Ovary (tissue), 9 donors: ENCODE results near the gene CBX6. TPM values are rescaled to one million over a fixed set of nuclear protein-coding genes. Genes with fewer than 3 reads are reported as not detected.

Source experiments
- DNase-seq, 5 donors: peaks; one replicate each; pipeline ENCODE4 v3.0.0-alpha.2; 2019 to 2020
- H3K27ac ChIP-seq, 2 donors: fragments of 200-600 bp; one replicate each; pipeline versions ENCODE4 v1.5.1 to v1.8.0; 2019 to 2022
- H3K27me3 ChIP-seq: fragments of 200-600 bp; one replicate; pipeline ENCODE4 v1.8.0; 2022
- H3K36me3 ChIP-seq: fragments of 200-600 bp; sonication (generic); one replicate; pipeline ENCODE4 v1.5.1; 2019
- H3K4me1 ChIP-seq: one replicate; pipeline ENCODE4 v1.8.1; 2013; ENCODE audit warnings: mild to moderate bottlenecking, moderate library complexity; ENCODE audit not compliant: insufficient read depth
- H3K4me3 ChIP-seq: fragments of 200-600 bp; sonication (generic); one replicate; pipeline ENCODE4 v1.5.1; 2017
- H3K9me3 ChIP-seq, 2 donors: fragments of 200-600 bp in 1 of 2; sonication (generic) in 1 of 2; one replicate each; pipeline versions ENCODE4 v1.5.1 to v1.8.1; 2013 to 2019; ENCODE audit warnings: mild to moderate bottlenecking in 1 of 2, moderate library complexity in 1 of 2
- CTCF ChIP-seq, 3 donors: fragments of 450-650 bp in 2 of 3; fragments of 200-600 bp in 1 of 3; IDR thresholded peaks; one replicate each; pipeline versions ENCODE4 v1.5.1 to v1.8.0; 2016 to 2022; ENCODE audit warnings: antibody characterized with exemption in 3 of 3, mild to moderate bottlenecking in 1 of 3
- EP300 ChIP-seq: sonication (generic); formaldehyde crosslinking; IDR thresholded peaks from one replicate; pipeline ENCODE4 v1.6.1; 2017; ENCODE audit warnings: antibody characterized with exemption
- POLR2A ChIP-seq: fragments of 450-650 bp; IDR thresholded peaks from one replicate; pipeline ENCODE4 v1.6.1; 2017; ENCODE audit warnings: antibody characterized with exemption, mild to moderate bottlenecking, moderate library complexity
- WGBS, 3 donors: extraction: QIAGEN DNeasy Blood & Tissue Kit in 1 of 3; methylation state at CpG; one replicate each; pipeline versions ENCODE4 v1.1.5 to v1.1.7; 2013 to 2017; 5-methylcytosine and 5-hydroxymethylcytosine counted together
- intact Hi-C, 4 donors: fragments of 100-400 bp; cut with DNase I; formaldehyde crosslinking; loops; one replicate each; pipeline versions ENCODE4 v1.11.0 to v1.15.1; 2022 to 2023
- polyA plus RNA-seq, 2 donors: library from polyadenylated mRNA; stranded (reverse); fragments of 200-250 nt in 1 of 2; fragments of 350-450 nt in 1 of 2; fragmentation: Illumina TruSeq in 1 of 2; extraction: RNeasy Lipid Tissue Mini Kit (QIAGEN cat#74804) in 1 of 2; gene quantifications; one replicate each; pipeline ENCODE4 v1.2.3, GENCODE V29; 2013 to 2014
- total RNA-seq, 7 donors: library from RNA; depleted of rRNA in 2 of 7; stranded (reverse); fragments of >200 nt in 2 of 7; fragmentation: NEBNext Ultra II Directional in 3 of 7; extraction: Animal tissue kit (Norgen Biotek cat#: 25700) in 3 of 7; gene quantifications; one replicate each; pipeline versions ENCODE4 v1.1.0 to v1.2.4, GENCODE V29; 2016 to 2023
- donor health status: DM: no; HTN: no; CAD: no; lungs with moderate emphysema.
- donor health status: DM: no; HTN: no; CAD: no.
- donor health status: Bipolar disorder and iron deficiency.
- donor health status: DM: yes; HTN: yes; CAD: no.
- donor health status: DM: no; HTN: no; CAD: no.
- donor health status: DM: yes; HTN: yes; CAD: no.

Gene CBX6
- total and polyA plus RNA-seq, 9 donors, result 22.6 to 175 (median 115) TPM

GRCh38 chr22:38828616-38829205 lies 43.3 kb downstream of the CBX6 start:
- WGBS, 3 donors, result 74 to 84% (median 82%) methylated on average over 10 of the region's 10 CpGs
- H3K9me3 ChIP-seq, result no peaks in the 10 kb centered on the region
- TF ChIP-seq CTCF (IDR thresholded peaks at IDR 0.05) (no peak), EP300 (no peak), POLR2A (no peak)
- no peaks in the 10 kb centered on the region for H3K36me3 ChIP-seq
- H3K4me3 ChIP-seq, result no peak overlapping the region
- no peak for DNase-seq
- H3K27ac ChIP-seq, result no peak overlapping the region
- H3K27me3 ChIP-seq, result no peaks in the 10 kb centered on the region
- intact Hi-C loops, result no loop called here
- no peaks in the 10 kb centered on the region for H3K4me1 ChIP-seq

DNA sequence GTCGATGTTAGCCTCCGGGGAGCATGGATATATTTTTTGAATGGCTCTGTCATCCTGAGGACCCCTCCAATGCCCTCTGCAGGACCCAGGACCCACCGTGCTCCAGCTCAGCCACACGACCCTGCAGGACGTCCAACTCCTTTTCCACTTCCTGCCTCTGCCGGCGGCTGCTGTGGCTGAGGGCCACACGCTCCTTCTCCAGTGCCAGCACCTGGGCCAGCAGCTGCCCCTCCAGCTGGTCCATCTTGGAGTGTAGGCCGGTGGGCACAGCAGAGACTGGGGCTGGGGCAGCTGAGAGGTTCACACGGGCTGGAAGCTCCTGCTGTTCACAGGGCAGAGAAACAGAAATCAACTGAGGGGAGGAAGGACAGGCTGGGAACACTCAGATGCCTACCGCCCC lies 43.8 kb downstream of the CBX6 start:
- TF ChIP-seq CTCF (IDR thresholded peaks at IDR 0.05), result no peak
- TF ChIP-seq EP300, result no peak
- TF ChIP-seq POLR2A, result no peak
- H3K27me3 ChIP-seq, result no peaks in the 10 kb centered on the region
- no peak overlapping the region for H3K27ac ChIP-seq
- no peaks in the 10 kb centered on the region for H3K4me1 ChIP-seq
- intact Hi-C loops, result no loop called here
- DNase-seq, result no peak
- H3K36me3 ChIP-seq, result no peaks in the 10 kb centered on the region
- no peaks in the 10 kb centered on the region for H3K9me3 ChIP-seq
- 64 to 67% (median 66%) methylated on average over 10 to 11 of the region's 11 CpGs for WGBS, 3 donors
- no peak overlapping the region for H3K4me3 ChIP-seq

- no peak for DNase-seq
- intact Hi-C loops, result no loop called here
- Histone ChIP-seq H3K27me3 (no peaks in the 10 kb centered on the region), H3K36me3 (no peaks in the 10 kb centered on the region), H3K9me3 (no peaks in the 10 kb centered on the region), H3K4me3 (no peak overlapping the region), H3K27ac (no peak overlapping the region), H3K4me1 (no peaks in the 10 kb centered on the region)
- no peak for TF ChIP-seq CTCF (IDR thresholded peaks at IDR 0.05)
- TF ChIP-seq POLR2A, result no peak
Measured at GRCh38 chr22:38827510-38827909, 44.5 kb downstream of the CBX6 start.

DNA sequence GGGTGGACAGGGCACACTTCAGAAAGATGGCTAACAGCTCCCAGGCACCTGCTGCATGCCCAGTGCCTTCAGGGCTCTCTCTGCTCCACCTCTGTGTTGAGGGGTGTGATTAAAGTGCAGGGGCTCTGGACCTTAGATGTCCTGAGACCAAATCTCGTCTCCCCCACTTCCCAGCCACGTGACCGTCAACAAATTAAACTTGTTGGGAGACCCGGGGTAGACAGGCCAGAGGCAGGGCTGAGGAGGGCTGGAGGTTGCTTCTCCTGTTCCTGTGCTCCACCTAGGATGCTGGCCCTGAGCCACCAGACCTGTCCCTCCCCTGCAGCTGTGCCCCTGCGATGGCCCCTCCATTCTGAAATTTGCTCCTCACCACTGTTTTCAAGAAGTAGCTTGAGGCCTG lies 45.2 kb downstream of the CBX6 start:
- no peaks in the 10 kb centered on the region for H3K9me3 ChIP-seq
- WGBS, 3 donors, result 70 to 81% (median 80%) methylated on average over 5 of the region's 5 CpGs
- H3K27ac ChIP-seq, result no peak overlapping the region
- H3K36me3 ChIP-seq, result no peaks in the 10 kb centered on the region
- no peaks in the 10 kb centered on the region for H3K4me1 ChIP-seq
- no peak overlapping the region for H3K4me3 ChIP-seq
- TF ChIP-seq CTCF (IDR thresholded peaks at IDR 0.05), result no peak
- TF ChIP-seq EP300, result no peak
- TF ChIP-seq POLR2A, result no peak
- H3K27me3 ChIP-seq, result no peaks in the 10 kb centered on the region
- DNase-seq, result no peak
- intact Hi-C loops, result no loop called here
